BLaER1 (cell line): Measurements from ENCODE around the gene FMO4.
"Not testable (repeated sequence)": the region's sequence is repeated elsewhere in the genome, so short reads cannot be mapped to it uniquely, and the experiment has no call there.

Source experiments
- H3K27ac ChIP-seq: shearing (Covaris generic); formaldehyde crosslinking; 2 replicates; pipeline ENCODE4 v1.8.1; 2022
- H3K27me3 ChIP-seq: shearing (Covaris generic); formaldehyde crosslinking; 2 replicates; pipeline ENCODE4 v1.8.1; 2022
- H3K36me3 ChIP-seq: shearing (Covaris generic); formaldehyde crosslinking; 2 replicates; pipeline ENCODE4 v1.8.1; 2022
- H3K4me1 ChIP-seq: shearing (Covaris generic); formaldehyde crosslinking; 2 replicates; pipeline ENCODE4 v1.8.1; 2022
- H3K4me2 ChIP-seq: shearing (Covaris generic); formaldehyde crosslinking; 2 replicates; pipeline ENCODE4 v1.8.1; 2022
- H3K4me3 ChIP-seq: shearing (Covaris generic); formaldehyde crosslinking; 2 replicates; pipeline ENCODE4 v1.8.1; 2022
- H3K9ac ChIP-seq: shearing (Covaris generic); formaldehyde crosslinking; 2 replicates; pipeline ENCODE4 v1.8.1; 2022
- H3K9me3 ChIP-seq: shearing (Covaris generic); formaldehyde crosslinking; 2 replicates; pipeline ENCODE4 v1.8.1; 2022
- H4K20me1 ChIP-seq: shearing (Covaris generic); formaldehyde crosslinking; 2 replicates; pipeline ENCODE4 v1.8.1; 2022
- Cebpa-rat ChIP-seq: shearing (Covaris generic); IDR thresholded peaks from 2 replicates; pipeline ENCODE4 v1.8.1; 2022

Gene FMO4

GRCh38 chr1:171351961-171352360, 38.0 kb downstream of the FMO4 start:
- TF ChIP-seq Cebpa-rat: no peak
- no peaks in the 10 kb centered on the region for H3K4me1 ChIP-seq
- no peak overlapping the region for H3K4me3 ChIP-seq
- no peaks in the 10 kb centered on the region for H3K36me3 ChIP-seq
- no peaks in the 10 kb centered on the region for H3K27me3 ChIP-seq
- no peaks in the 10 kb centered on the region for H4K20me1 ChIP-seq
- H3K9me3 ChIP-seq: no peaks in the 10 kb centered on the region
- H3K9ac ChIP-seq: no peak overlapping the region
- no peak overlapping the region for H3K27ac ChIP-seq
- H3K4me2 ChIP-seq: no peak overlapping the region

- Histone ChIP-seq H3K36me3 (no peaks in the 10 kb centered on the region), H4K20me1 (no peaks in the 10 kb centered on the region), H3K4me3 (no peak overlapping the region), H3K27me3 (no peaks in the 10 kb centered on the region), H3K9me3 (no peaks in the 10 kb centered on the region), H3K4me2 (no peak overlapping the region), H3K4me1 (no peaks in the 10 kb centered on the region), H3K27ac (no peak overlapping the region), H3K9ac (no peak overlapping the region)
- no peak for TF ChIP-seq Cebpa-rat
Measured at GRCh38 chr1:171352554-171352953, 38.6 kb downstream of the FMO4 start.

GRCh38 chr1:171355727-171356126, 41.7 kb downstream of the FMO4 start:
- no peak for TF ChIP-seq Cebpa-rat
- no peak overlapping the region for H3K4me2 ChIP-seq

GRCh38 chr1:171357179-171357578, 43.2 kb downstream of the FMO4 start:
- no peak overlapping the region for H3K9ac ChIP-seq
- no peaks in the 10 kb centered on the region for H4K20me1 ChIP-seq
- no peaks in the 10 kb centered on the region for H3K4me1 ChIP-seq
- no peak for TF ChIP-seq Cebpa-rat
- no peak overlapping the region for H3K4me2 ChIP-seq
- H3K27me3 ChIP-seq: no peaks in the 10 kb centered on the region
- no peak overlapping the region for H3K27ac ChIP-seq
- no peak overlapping the region for H3K4me3 ChIP-seq
- no peaks in the 10 kb centered on the region for H3K9me3 ChIP-seq
- H3K36me3 ChIP-seq: no peaks in the 10 kb centered on the region

More at GRCh38 chr1:171355727-171356126, 41.7 kb downstream of the FMO4 start:
- no peaks in the 10 kb centered on the region for H3K27me3 ChIP-seq
- no peaks in the 10 kb centered on the region for H3K4me1 ChIP-seq
- no peaks in the 10 kb centered on the region for H3K9me3 ChIP-seq
- no peaks in the 10 kb centered on the region for H3K36me3 ChIP-seq
- H3K9ac ChIP-seq: no peak overlapping the region
- no peak overlapping the region for H3K27ac ChIP-seq
- H4K20me1 ChIP-seq: no peaks in the 10 kb centered on the region
- no peak overlapping the region for H3K4me3 ChIP-seq

GRCh38 chr1:171359355-171359648, 45.3 kb downstream of the FMO4 start:
- H3K36me3 ChIP-seq, H3K4me3 ChIP-seq, H3K4me1 ChIP-seq: not testable (repeated sequence)

GRCh38 chr1:171359731-171360527, 45.9 kb downstream of the FMO4 start:
- not testable (repeated sequence) for H3K9me3 ChIP-seq, H3K27ac ChIP-seq, H3K36me3 ChIP-seq, H4K20me1 ChIP-seq, H3K4me1 ChIP-seq, H3K9ac ChIP-seq, H3K4me2 ChIP-seq, H3K4me3 ChIP-seq, H3K27me3 ChIP-seq

More at GRCh38 chr1:171359355-171359648, 45.3 kb downstream of the FMO4 start:
- not testable (repeated sequence) for H3K4me2 ChIP-seq, H3K9me3 ChIP-seq, H3K27me3 ChIP-seq, H4K20me1 ChIP-seq, H3K27ac ChIP-seq, H3K9ac ChIP-seq

- no peak overlapping the region for H3K9ac ChIP-seq
- no peaks in the 10 kb centered on the region for H3K36me3 ChIP-seq
- TF ChIP-seq Cebpa-rat: peak; percentile 81; the same call in 1 of the 2 replicates
- no peaks in the 10 kb centered on the region for H3K4me1 ChIP-seq
- H4K20me1 ChIP-seq: no peaks in the 10 kb centered on the region
- no peak overlapping the region for H3K4me2 ChIP-seq
- 0 out of 2 replicates have a peak, but pooled peaks cover 4% of the 10 kb centered on the region for H3K9me3 ChIP-seq
- no peak overlapping the region for H3K27ac ChIP-seq
- no peak overlapping the region for H3K4me3 ChIP-seq
- no peaks in the 10 kb centered on the region for H3K27me3 ChIP-seq
Measured at GRCh38 chr1:171366085-171366484, 52.1 kb downstream of the FMO4 start.

GRCh38 chr1:171366816-171367215, 52.8 kb downstream of the FMO4 start:
- Histone ChIP-seq H3K4me1 (peaks cover 4% of the 10 kb centered on the region), H3K36me3 (no peaks in the 10 kb centered on the region), H3K27ac (no peak overlapping the region)

GRCh38 chr1:171367436-171367835, 53.5 kb downstream of the FMO4 start:
- no peak for TF ChIP-seq Cebpa-rat
- Histone ChIP-seq H3K4me3 (no peak overlapping the region), H4K20me1 (no peaks in the 10 kb centered on the region), H3K9ac (no peak overlapping the region), H3K36me3 (no peaks in the 10 kb centered on the region), H3K4me1 (peaks cover 7% of the 10 kb centered on the region), H3K4me2 (no peak overlapping the region), H3K9me3 (0 out of 2 replicates have a peak, but pooled peaks cover 4% of the 10 kb centered on the region), H3K27ac (no peak overlapping the region), H3K27me3 (no peaks in the 10 kb centered on the region)

More at GRCh38 chr1:171366816-171367215, 52.8 kb downstream of the FMO4 start:
- Histone ChIP-seq H3K27me3 (no peaks in the 10 kb centered on the region), H4K20me1 (no peaks in the 10 kb centered on the region), H3K9me3 (0 out of 2 replicates have a peak, but pooled peaks cover 4% of the 10 kb centered on the region), H3K4me2 (no peak overlapping the region), H3K9ac (no peak overlapping the region), H3K4me3 (no peak overlapping the region)
- TF ChIP-seq Cebpa-rat: no peak

GRCh38 chr1:171372418-171373084, 58.6 kb downstream of the FMO4 start:
- H3K9me3 ChIP-seq: no peaks in the 10 kb centered on the region
- H3K27ac ChIP-seq: no peak overlapping the region
- no peaks in the 10 kb centered on the region for H3K27me3 ChIP-seq
- no peak for TF ChIP-seq Cebpa-rat
- peaks cover 7% of the 10 kb centered on the region for H3K4me1 ChIP-seq
- no peak overlapping the region for H3K4me2 ChIP-seq
- no peak overlapping the region for H3K9ac ChIP-seq
- H4K20me1 ChIP-seq: no peaks in the 10 kb centered on the region
- H3K4me3 ChIP-seq: no peak overlapping the region
- H3K36me3 ChIP-seq: no peaks in the 10 kb centered on the region

GRCh38 chr1:171373357-171374122, 59.6 kb downstream of the FMO4 start:
- H3K9me3 ChIP-seq, H3K27me3 ChIP-seq, H4K20me1 ChIP-seq, H3K36me3 ChIP-seq, H3K4me1 ChIP-seq, H3K9ac ChIP-seq, H3K27ac ChIP-seq, H3K4me2 ChIP-seq, H3K4me3 ChIP-seq: not testable (repeated sequence)
